PC-3 (cell line): ENCODE results near the gene CBX7. TPM values are rescaled to one million over a fixed set of nuclear protein-coding genes. Genes with fewer than 3 reads are reported as not detected.

ENCODE experiments used
- ATAC-seq: fragments of 200-7000 bp; cut with Tn5 transposase; 2 replicates; pipeline ENCODE4 v1.9.1; 2020; ENCODE audit warnings: mild to moderate bottlenecking, moderate library complexity
- BruUV-seq: library from RNA; stranded (reverse); fragments of 400-500 nt; replicated peaks from 2 replicates; lab custom pipeline; 2021; lab: Mats Ljungman, UMichigan
- CTCF ChIA-PET: fragments of 300-600 bp; sonication (Branson Sonifier 250); formaldehyde crosslinking; loops from one replicate; lab custom pipeline; 2022; ENCODE audit warnings: antibody characterized with exemption; lab: Charles Lee
- POLR2A ChIA-PET: fragments of 300-600 bp; sonication (Branson Sonifier 250); formaldehyde crosslinking; loops from one replicate; lab custom pipeline; 2022; ENCODE audit warnings: antibody characterized with exemption; ENCODE audit not compliant: unreplicated experiment; lab: Charles Lee
- DNase-seq: peaks from one replicate; pipeline ENCODE4 v3.0.0-alpha.2; 2015
- H2AFZ ChIP-seq: fragments of 300-600 bp; sonication (generic); 2 replicates; pipeline ENCODE4 v1.6.0; 2016; ENCODE audit warnings: antibody characterized with exemption, low read length
- H3F3A ChIP-seq: fragments of 300-600 bp; sonication (generic); one replicate; pipeline ENCODE4 v1.6.0; 2017; ENCODE audit warnings: antibody characterized with exemption, low read length, control low read depth, mild to moderate bottlenecking; ENCODE audit not compliant: unreplicated experiment
- H3K27ac ChIP-seq: fragments of 300-600 bp; sonication (generic); 2 replicates; pipeline ENCODE4 v1.5.1; 2016; ENCODE audit warnings: mild to moderate bottlenecking, low read length
- H3K27me3 ChIP-seq: fragments of 300-600 bp; sonication (generic); 2 replicates; pipeline ENCODE4 v1.6.1; 2016; ENCODE audit warnings: low read length, mixed read lengths
- H3K36me3 ChIP-seq: fragments of 300-600 bp; sonication (generic); 2 replicates; pipeline ENCODE4 v1.6.1; 2016; ENCODE audit warnings: low read depth, mixed run types, low read length, mixed read lengths
- H3K4me1 ChIP-seq: fragments of 300-600 bp; sonication (generic); 2 replicates; pipeline ENCODE4 v1.5.1; 2016; ENCODE audit warnings: low read length; ENCODE audit not compliant: insufficient read depth
- H3K4me2 ChIP-seq: fragments of 300-600 bp; sonication (generic); 2 replicates; pipeline ENCODE4 v1.6.0; 2016; ENCODE audit warnings: low read length
- H3K4me3 ChIP-seq: fragments of 300-600 bp; sonication (generic); 2 replicates; pipeline ENCODE4 v1.5.1; 2016; ENCODE audit warnings: mild to moderate bottlenecking, low read length, mixed read lengths
- H3K79me2 ChIP-seq: fragments of 300-600 bp; sonication (generic); 2 replicates; pipeline ENCODE4 v1.6.1; 2017; ENCODE audit warnings: low read length, mixed read lengths
- H3K9ac ChIP-seq: fragments of 300-600 bp; sonication (generic); 2 replicates; pipeline ENCODE4 v1.6.0; 2016; ENCODE audit warnings: mild to moderate bottlenecking, low read length
- H3K9me2 ChIP-seq: fragments of 300-600 bp; sonication (generic); replicated peaks from 2 replicates; pipeline ENCODE4 v1.6.1; 2016; ENCODE audit warnings: mixed run types, low read length, mixed read lengths
- H3K9me3 ChIP-seq: fragments of 300-600 bp; sonication (generic); 2 replicates; pipeline ENCODE4 v1.6.1; 2016; ENCODE audit warnings: low read length, mixed read lengths
- H4K20me1 ChIP-seq: fragments of 300-600 bp; sonication (generic); 2 replicates; pipeline ENCODE4 v1.6.1; 2016; ENCODE audit warnings: low read length, mixed read lengths
- CTCF ChIP-seq: fragments of 300-600 bp; sonication (generic); conservative IDR thresholded peaks from 2 replicates; pipeline ENCODE4 v1.5.1; 2017; ENCODE audit warnings: antibody characterized with exemption, low read depth, mild to moderate bottlenecking, low read length
- EZH2 ChIP-seq: fragments of 300-600 bp; sonication (generic); IDR thresholded peaks from one replicate; pipeline ENCODE4 v1.6.1; 2017; ENCODE audit warnings: antibody characterized with exemption, mild to moderate bottlenecking, low read length; ENCODE audit not compliant: unreplicated experiment
- EZH2phosphoT487 ChIP-seq: fragments of 300-600 bp; sonication (generic); IDR thresholded peaks from 2 replicates; pipeline ENCODE4 v1.6.1; 2018; ENCODE audit warnings: mild to moderate bottlenecking, antibody characterized with exemption, low read length, borderline replicate concordance
- intact Hi-C: fragments of 100-400 bp; cut with micrococcal nuclease; formaldehyde crosslinking; loops from 2 replicates; pipeline ENCODE4 v1.9.0; 2023
- total RNA-seq: library from RNA; depleted of rRNA; stranded (reverse); fragments of >200 nt; gene quantifications from 2 replicates; pipeline ENCODE4 v1.2.3, GENCODE V29; 2014

CBX7 gene
- total RNA-seq, 1 experiment from 2014 or later: 8.6 TPM

DNA sequence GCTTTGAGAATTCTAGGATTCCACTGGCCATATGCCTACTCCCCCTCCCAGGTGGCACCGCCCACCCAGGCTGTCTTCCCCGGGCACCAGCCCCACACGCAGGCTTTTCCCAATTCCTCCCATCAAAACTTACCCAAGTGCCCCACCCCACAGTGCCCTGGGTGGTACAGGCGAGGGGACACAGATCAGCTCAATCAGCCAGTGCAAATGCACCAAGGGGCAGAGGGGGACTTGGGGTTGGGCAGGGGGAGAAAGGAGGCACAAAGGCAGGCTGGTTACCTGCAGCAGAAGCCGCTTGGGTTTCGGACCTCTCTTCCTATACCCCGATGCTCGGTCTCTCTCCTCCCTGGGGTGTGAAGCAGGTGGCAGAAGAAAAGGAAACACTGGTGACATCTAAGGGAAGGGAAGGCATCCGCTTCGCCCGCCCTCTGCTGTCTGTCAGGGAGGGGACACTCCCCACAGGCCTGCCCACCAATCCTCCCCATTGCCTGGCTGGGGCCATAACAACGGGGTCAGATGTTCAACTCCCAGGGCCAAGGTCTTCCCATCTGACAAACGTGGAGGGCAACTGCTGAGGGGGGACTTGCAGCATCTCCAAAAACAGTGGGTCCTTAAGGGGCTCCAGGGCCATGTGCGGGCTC is 14.0 kb downstream of the CBX7 start:
- BruUV-seq: no TSS peak
- no peaks in the 10 kb centered on the region for H3K27me3 ChIP-seq
- no peaks in the 10 kb centered on the region for H3K36me3 ChIP-seq
- no peaks in the 10 kb centered on the region for H3K9me3 ChIP-seq
- no peaks in the 10 kb centered on the region for H4K20me1 ChIP-seq
- H3K4me1 ChIP-seq: peaks cover 6% of the 10 kb centered on the region; the same call in 1 of the 2 replicates
- H2AFZ ChIP-seq: no peak overlapping the region
- ATAC-seq (no peak), DNase-seq (no peak)
- ChIA-PET POLR2A (no interaction called here), CTCF (no interaction called here)
- H3K79me2 ChIP-seq: no peaks in the 10 kb centered on the region
- H3K4me2 ChIP-seq: no peak overlapping the region
- no peak for TF ChIP-seq EZH2phosphoT487
- no peak for TF ChIP-seq CTCF
- TF ChIP-seq EZH2: no peak
- no peaks in the 10 kb centered on the region for H3K9me2 ChIP-seq
- no peak overlapping the region for H3K9ac ChIP-seq
- intact Hi-C loops: no loop called here
- no peak overlapping the region for H3K27ac ChIP-seq
- H3K4me3 ChIP-seq: no peak overlapping the region
- H3F3A ChIP-seq: no peaks in the 10 kb centered on the region

- Histone ChIP-seq H4K20me1 (no peaks in the 10 kb centered on the region), H3K36me3 (no peaks in the 10 kb centered on the region), H3K27ac (no peak overlapping the region), H3K9ac (no peak overlapping the region), H3K9me2 (no peaks in the 10 kb centered on the region), H3K9me3 (no peaks in the 10 kb centered on the region), H2AFZ (no peak overlapping the region), H3K27me3 (no peaks in the 10 kb centered on the region), H3K4me2 (no peak overlapping the region), H3K4me1 (peaks cover 6% of the 10 kb centered on the region; the same call in 1 of the 2 replicates), H3K4me3 (no peak overlapping the region), H3F3A (no peaks in the 10 kb centered on the region), H3K79me2 (no peaks in the 10 kb centered on the region)
- no TSS peak for BruUV-seq
- TF ChIP-seq EZH2 (no peak), CTCF (no peak), EZH2phosphoT487 (no peak)
- ATAC-seq (no peak), DNase-seq (no peak)
- CTCF ChIA-PET: no interaction called here
- intact Hi-C loops: no loop called here
- POLR2A ChIA-PET: no interaction called here
Measured at GRCh38 chr22:39136317-39136716, 16.2 kb downstream of the CBX7 start.
